Lower leg skin (tissue), 4 donors: Measurements from ENCODE around the gene MICU1. TPM values are rescaled to one million over a fixed set of nuclear protein-coding genes. Genes with fewer than 3 reads are reported as not detected.
"Not testable (repeated sequence)": the region's sequence is repeated elsewhere in the genome, so short reads cannot be mapped to it uniquely, and the experiment has no call there.

Experiments
- DNase-seq, 2 donors: peaks; one replicate each; pipeline ENCODE4 v3.0.0-alpha.2; 2019; ENCODE audit warnings: low spot score in 2 of 2
- H3K4me3 ChIP-seq: fragments of 200-600 bp; sonication (generic); 2 replicates; pipeline ENCODE4 v1.5.1; 2017; ENCODE audit warnings: mild to moderate bottlenecking, low read depth; ENCODE audit not compliant: poor library complexity, severe bottlenecking
- CTCF ChIP-seq, 3 donors: fragments of 450-650 bp; IDR thresholded peaks; one replicate each; pipeline ENCODE4 v1.5.1; 2016; ENCODE audit warnings: antibody characterized with exemption in 3 of 3, mild to moderate bottlenecking in 3 of 3, moderate library complexity in 2 of 3
- POLR2A ChIP-seq, 2 donors: fragments of 450-650 bp; IDR thresholded peaks; one replicate each; pipeline ENCODE4 v1.6.1; 2016 to 2017; ENCODE audit warnings: antibody characterized with exemption in 2 of 2, mild to moderate bottlenecking in 1 of 2, moderate library complexity in 1 of 2
- WGBS, 2 donors: methylation state at CpG; one replicate each; pipeline ENCODE4 v1.1.5; 2018; 5-methylcytosine and 5-hydroxymethylcytosine counted together
- intact Hi-C: fragments of 100-400 bp; cut with DNase I; formaldehyde crosslinking; loops from one replicate; pipeline ENCODE4 v1.15.0; 2023; ENCODE audit warnings: low total_unique reads
- total RNA-seq, 4 donors: library from RNA; depleted of rRNA; stranded (reverse); fragments of >200 nt; gene quantifications; one replicate each; pipeline ENCODE4 v1.1.0, GENCODE V29; 2016

MICU1 gene
- total RNA-seq, 4 donors from 2014 or later = 36.8 to 54.6 (median 46.8) TPM

GRCh38 chr10:72407471-72407870 is 218.4 kb downstream of the MICU1 start:
- no peak for TF ChIP-seq POLR2A (IDR thresholded peaks at IDR 0.05)
- TF ChIP-seq CTCF (IDR thresholded peaks at IDR 0.05) = no peak
- 93 to 97% methylated on average over 3 of the region's 3 CpGs for WGBS, 2 donors
- H3K4me3 ChIP-seq = no peak overlapping the region
- intact Hi-C loops = no loop called here
- no peak for DNase-seq

GRCh38 chr10:72395581-72395980 is 230.3 kb downstream of the MICU1 start:
- 89 to 90% methylated on average over 3 of the region's 3 CpGs for WGBS, 2 donors
- DNase-seq, intact Hi-C loops, H3K4me3 ChIP-seq: not testable (repeated sequence)

GRCh38 chr10:72392571-72392970 is 233.3 kb downstream of the MICU1 start:
- no peak for DNase-seq
- TF ChIP-seq POLR2A (IDR thresholded peaks at IDR 0.05) (no peak), CTCF (IDR thresholded peaks at IDR 0.05) (no peak)
- no peak overlapping the region for H3K4me3 ChIP-seq
- WGBS, 2 donors = 88 to 97% methylated on average over 1 of the region's 1 CpG
- intact Hi-C loops = no loop called here

GRCh38 chr10:72390764-72391163 is 235.1 kb downstream of the MICU1 start:
- DNase-seq = no peak
- 89 to 96% methylated on average over 2 of the region's 2 CpGs for whole genome bisulfite sequencing, 2 donors
- TF ChIP-seq CTCF (IDR thresholded peaks at IDR 0.05) = no peak
- no peak for TF ChIP-seq POLR2A (IDR thresholded peaks at IDR 0.05)
- H3K4me3 ChIP-seq = no peak overlapping the region
- intact Hi-C loops = no loop called here

GRCh38 chr10:72389716-72390115 is 236.2 kb downstream of the MICU1 start:
- H3K4me3 ChIP-seq = no peak overlapping the region
- WGBS, 2 donors = 97% methylated on average over 5 of the region's 5 CpGs
- DNase-seq = no peak
- intact Hi-C loops = no loop called here
- TF ChIP-seq POLR2A (IDR thresholded peaks at IDR 0.05) (no peak), CTCF (IDR thresholded peaks at IDR 0.05) (no peak)

GRCh38 chr10:72389014-72389413 is 236.9 kb downstream of the MICU1 start:
- 76 to 93% methylated on average over 1 of the region's 1 CpG for WGBS, 2 donors
- intact Hi-C loops = no loop called here
- TF ChIP-seq POLR2A (IDR thresholded peaks at IDR 0.05) = no peak
- no peak for TF ChIP-seq CTCF (IDR thresholded peaks at IDR 0.05)
- H3K4me3 ChIP-seq = no peak overlapping the region
- no peak for DNase-seq
